HG02759 (cell line): Measurements from ENCODE around the gene EIF4H.
A peak's percentile ranks its signal among the peaks of the same experiment; 100 is the strongest.
"Not testable (repeated sequence)": the region's sequence is repeated elsewhere in the genome, so short reads cannot be mapped to it uniquely, and the experiment has no call there.

ENCODE experiments used
- ATAC-seq: cut with Tn5 transposase; IDR thresholded peaks from one replicate; pipeline ENCODE4 v1.9.1; 2021; ENCODE audit warnings: mild to moderate bottlenecking, moderate library complexity; ENCODE audit not compliant: unreplicated experiment

Gene EIF4H

DNA sequence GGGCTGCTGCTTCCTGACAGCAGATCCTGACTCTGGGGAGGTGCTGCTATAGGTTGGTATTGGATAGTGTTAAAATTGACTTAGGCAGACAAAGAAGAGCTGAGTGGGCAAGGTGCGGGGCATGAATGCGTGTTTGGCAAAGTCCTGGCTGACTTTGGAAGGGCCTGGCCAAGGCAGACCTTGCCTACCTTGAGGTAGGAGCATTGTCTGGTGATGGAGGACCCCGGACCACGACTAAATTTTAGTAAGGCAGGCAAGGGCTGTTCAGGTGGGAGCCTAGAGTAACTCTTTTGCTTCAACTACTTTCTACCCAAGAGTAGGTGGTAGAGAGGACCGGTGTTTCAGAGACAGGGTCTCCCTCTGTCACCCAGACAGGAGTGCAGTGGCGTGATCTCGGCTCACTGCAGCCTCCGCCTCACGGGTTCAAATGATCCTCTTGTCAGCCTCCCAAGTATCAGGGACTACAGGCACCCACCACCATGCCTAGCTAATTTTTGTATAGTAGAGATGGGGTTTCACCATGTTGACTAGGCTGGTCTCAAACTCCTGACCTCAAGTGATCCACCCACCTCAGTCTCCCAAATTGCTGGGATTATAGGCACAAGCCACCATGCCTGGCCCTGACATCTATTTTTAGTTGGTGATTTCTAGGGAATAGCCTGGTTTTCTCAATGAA lies 23.4 kb downstream of the EIF4H start:
- no peak for ATAC-seq

DNA sequence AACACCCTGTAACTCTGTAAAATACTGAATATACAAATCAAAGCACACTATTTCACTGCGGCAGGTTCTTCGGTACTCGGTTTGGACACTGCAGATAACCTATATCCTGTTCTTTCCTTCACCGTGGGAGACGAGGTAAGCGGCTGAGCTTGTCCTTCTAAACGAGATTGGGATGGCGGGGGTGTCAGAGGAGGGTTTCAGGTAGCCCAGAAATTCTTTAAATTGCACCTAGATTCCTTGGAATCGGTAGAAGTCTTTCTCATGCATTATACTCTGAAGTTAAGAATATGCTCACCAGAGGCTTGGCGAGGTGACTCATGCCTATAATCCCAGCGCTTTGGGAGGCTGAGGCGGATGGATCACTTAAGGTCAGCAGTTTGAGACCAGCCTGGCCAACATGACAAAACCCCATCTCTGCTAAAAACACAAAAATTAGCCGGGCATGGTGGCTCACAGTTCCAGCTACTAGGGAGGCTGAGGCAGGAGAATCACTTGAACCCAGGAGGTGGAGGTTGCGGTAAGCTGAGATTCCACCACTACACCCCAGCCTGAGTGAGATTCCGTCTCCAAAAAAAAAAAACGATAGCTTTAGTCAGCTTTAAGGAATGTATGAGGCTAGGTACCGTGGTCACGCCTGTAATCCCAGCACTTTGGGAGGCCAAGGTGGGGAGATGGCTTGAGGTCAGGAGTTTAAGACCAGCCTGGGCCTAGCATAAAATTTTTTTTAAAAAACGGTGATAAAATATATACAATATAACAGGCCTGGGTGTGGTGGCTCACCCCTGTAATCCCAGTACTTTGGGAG lies 25.6 kb downstream of the EIF4H start:
- ATAC-seq: no peak

DNA sequence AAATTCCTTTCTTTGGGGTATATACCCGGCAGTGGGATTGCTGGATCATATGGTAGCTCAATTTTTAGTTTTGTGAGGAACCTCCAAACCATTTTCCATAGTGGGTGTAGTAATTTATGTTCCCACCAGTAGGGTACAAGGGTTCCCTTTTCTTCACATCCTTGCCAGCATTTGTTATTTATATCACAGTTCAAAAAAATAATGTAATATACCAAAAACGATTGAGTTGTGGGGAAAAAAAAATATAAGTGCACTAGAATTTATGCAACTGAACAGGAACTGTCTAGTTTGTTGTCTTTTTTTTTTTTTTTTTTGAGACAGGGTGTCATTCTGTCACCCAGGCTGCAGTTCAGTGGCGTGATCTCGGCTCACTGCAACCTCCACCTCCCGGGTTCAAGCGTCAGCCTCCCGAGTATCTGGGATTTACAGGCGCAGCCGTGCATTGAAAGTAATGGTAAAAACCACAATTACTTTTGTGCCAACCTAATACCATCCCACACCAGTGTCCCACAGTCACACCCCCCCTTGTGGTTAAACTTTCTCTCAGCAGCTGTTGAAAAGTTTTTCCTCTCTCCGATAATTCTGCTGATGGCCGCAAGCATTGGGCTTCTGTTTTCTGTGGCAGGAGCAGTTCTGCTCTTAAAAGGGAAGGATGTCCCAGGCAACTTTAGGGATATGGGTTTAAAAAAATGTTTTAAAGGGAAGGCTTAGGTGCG lies 28.8 kb downstream of the EIF4H start:
- no peak for ATAC-seq

DNA sequence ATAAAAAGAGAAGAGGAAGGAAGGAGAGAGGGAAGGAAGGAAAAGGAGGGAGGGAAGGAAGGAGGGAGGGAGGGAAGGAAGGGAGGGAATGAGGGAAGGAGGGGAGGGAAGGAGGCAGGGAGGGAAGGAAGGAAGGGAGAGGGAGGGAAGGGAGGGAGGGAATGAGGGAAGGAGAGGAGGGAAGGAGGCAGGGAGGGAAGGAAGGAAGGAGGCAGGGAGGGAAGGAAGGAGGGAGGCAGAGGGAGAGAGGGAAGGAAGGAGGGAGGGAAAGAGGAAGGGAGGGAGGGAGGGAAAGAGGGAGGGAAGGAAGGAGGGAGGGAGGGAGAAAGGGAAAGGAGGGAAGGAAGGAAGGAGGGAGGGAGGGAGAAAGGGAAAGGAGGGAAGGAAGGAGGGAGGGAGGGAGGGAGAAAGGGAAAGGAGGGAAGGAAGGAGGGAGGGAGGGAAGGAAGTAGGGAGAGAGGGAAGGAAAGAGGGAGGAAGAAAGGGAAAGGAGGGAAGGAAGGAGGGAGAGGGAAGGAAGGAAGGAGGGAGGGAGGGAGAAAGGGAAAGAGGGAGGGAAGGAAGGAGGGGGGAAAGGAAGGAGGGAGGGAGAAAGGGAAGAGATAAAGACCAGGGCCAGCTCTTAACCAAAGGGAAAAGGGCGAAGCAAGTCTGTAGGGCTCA lies 29.9 kb downstream of the EIF4H start:
- no peak for ATAC-seq

DNA sequence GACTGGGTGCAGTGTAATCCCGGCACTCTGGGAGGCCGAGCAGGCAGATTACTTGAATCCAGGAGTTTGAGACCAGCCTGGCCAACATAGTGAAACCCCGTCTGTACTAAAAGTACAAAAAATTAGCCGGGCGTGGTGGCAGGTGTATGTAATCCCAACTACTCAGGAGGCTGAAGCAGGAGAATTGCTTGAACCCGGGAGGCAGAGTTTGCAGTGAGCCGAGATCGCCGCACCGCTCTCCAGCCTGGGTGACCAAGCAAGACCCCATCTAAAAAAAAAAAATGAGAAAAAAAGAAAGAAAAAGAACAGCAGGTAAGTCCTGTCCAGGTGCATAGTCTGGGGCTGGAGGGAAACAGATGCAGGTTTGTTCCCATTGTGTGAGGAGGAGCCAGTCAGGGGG lies 31.9 kb downstream of the EIF4H start:
- ATAC-seq: not testable (repeated sequence)

DNA sequence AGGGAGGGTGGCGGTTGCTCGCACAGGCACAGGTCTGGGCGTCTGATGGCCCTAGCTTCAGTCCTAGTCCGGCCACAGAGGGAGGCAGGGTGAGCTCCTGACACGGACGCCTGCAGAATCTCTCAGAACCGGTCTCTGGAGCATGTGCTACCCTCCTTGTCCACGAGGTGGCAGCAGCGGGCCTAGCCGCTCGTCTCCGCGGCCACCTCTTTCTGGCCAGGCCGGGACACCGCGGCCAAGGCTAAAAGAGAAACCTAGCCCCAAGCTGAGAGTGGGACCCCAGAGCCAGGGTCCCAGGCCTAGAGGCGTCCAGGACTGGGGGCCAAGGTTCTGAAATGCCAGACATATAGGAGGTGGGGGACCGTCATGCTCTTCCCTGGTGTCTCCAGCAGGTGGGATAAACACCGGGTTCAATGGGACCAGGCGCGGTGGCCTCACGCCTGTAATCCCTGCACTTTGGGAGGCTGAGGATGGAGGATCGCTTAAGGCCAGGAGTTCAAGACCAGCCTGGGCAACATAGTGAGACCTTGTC lies 32.5 kb downstream of the EIF4H start:
- peak; percentile 24 for ATAC-seq

DNA sequence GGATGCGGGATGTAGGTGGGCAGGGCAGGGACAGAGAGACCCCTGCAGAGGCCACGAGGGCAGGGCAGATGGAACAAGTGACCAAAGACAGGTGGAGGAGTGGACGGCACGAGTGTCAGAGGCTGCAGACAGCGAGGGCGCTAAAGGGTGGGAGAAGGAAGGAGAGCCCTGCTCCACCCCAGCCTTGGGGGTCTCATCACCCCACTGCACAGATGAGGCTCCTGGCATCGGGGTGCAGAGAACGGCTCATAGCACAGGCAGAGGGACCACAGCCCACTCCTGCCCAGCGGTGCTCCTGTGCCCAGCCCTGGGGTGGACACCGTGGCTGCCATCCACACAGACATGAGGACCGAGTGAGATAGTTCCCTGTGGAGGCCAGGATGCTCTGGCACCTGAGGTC lies 33.4 kb downstream of the EIF4H start:
- ATAC-seq: no peak

DNA sequence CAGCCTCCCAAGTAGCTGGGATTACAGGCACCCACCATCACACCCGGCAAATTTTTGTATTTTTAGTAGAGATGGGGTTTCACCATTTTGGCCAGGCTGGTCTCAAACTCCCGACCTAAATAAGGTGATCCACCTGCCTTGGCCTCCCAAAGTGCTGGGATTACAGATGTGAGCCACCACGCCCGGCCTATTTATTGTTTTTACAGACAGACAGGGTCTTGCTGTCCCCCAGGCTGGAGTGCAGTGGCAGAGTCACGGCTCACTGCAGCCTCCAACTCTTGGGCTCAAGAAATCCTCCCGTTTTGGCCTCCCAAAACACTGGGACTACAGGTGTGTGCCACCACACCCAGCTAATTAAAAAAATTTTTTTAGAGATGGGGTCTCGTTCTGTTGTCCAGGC lies 34.1 kb downstream of the EIF4H start:
- ATAC-seq: not testable (repeated sequence)

DNA sequence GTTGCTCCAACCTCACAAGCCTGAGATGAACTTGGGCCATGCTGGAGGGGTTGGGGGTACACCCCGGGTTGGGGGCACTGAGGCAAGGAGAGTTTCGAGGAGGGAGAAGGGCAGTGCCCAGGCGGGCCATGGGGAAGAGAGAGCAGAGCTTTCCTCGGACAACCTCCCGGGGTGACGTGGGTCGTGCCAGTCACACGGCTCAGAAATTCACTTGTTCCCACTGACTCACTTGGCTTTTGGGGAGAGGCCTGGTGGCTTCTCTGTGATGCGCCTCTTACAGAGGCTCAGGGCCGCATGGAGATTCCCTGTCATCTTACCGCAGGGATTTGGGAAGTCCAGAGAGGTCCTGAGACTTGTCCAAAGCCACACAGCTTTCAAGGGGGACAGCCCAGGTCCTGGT lies 38.5 kb downstream of the EIF4H start:
- no peak for ATAC-seq

DNA sequence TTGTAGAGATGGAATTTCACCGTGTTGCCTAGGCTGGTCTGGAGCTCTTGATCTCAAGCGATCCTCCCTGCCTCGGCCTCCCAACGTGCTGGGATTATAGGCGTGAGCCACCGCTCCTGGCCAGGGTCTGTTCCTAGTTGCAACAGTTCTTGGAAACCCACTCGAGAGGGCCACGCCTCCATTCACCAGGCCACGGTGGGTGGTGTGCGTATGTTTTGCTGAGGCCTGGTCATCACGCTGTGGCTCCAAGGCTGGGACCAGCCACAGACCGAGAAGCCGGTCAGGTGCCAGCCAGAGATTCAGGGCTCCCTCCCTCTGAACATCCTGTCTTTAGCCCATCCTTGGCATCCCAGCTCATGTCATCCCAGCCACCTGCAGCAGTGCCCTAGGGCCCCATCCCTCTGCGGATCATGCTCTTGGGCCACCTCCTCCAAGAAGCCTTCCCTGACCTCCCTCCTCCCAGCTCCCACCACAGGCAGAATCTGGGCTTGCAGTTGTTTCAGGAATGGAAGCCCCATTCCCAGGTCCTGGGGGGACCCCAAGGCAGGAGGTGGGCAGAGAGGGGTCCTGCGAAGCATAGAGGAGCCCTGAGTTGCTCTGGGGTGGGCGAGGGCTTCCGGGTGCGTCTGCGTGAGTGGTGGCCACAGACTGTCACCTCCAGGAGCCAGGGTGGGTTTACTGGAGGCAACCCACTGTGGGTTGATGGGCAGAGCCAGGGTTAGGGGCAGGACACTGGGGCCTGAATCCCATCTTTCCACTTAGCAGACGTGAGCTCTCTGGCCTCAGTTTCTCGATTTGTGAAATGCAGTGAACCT lies 40.9 kb downstream of the EIF4H start:
- ATAC-seq: no peak

DNA sequence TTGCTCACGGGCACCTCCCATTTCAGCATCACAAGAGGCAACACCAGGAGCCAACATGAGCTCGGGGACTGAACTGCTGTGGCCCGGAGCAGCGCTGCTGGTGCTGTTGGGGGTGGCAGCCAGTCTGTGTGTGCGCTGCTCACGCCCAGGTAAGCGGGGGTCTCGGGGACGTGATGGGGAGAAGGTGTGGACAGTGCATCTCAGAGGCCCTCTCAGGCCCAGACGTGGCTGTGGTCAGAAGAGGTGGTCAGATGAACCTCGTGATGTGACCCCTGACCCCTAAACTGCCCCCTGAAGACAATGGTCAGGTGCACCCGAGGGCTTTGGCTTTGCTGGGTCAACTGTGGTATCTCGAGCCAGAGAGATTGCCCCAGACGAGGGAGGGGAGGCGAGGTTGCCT lies 41.8 kb downstream of the EIF4H start:
- ATAC-seq: no peak

DNA sequence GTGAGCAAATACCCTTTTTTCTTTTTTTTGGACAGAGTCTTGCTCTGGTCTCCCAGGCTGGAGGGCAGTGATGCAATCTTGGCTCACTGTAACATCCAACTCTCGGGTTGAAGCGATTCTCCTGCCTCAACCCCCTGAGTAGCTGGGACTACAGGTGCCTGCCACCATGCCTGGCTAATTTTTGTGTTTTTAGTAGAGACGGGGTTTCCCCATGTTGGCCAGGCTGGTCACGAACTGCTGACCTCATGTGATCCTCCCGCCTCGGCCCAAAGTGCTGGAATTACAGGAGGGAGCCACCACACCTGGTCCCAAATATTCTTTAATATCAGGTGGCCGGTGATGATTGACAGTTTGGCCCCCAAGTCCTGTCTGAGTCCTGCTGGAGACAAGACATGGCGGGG lies 42.2 kb downstream of the EIF4H start:
- ATAC-seq: no peak

DNA sequence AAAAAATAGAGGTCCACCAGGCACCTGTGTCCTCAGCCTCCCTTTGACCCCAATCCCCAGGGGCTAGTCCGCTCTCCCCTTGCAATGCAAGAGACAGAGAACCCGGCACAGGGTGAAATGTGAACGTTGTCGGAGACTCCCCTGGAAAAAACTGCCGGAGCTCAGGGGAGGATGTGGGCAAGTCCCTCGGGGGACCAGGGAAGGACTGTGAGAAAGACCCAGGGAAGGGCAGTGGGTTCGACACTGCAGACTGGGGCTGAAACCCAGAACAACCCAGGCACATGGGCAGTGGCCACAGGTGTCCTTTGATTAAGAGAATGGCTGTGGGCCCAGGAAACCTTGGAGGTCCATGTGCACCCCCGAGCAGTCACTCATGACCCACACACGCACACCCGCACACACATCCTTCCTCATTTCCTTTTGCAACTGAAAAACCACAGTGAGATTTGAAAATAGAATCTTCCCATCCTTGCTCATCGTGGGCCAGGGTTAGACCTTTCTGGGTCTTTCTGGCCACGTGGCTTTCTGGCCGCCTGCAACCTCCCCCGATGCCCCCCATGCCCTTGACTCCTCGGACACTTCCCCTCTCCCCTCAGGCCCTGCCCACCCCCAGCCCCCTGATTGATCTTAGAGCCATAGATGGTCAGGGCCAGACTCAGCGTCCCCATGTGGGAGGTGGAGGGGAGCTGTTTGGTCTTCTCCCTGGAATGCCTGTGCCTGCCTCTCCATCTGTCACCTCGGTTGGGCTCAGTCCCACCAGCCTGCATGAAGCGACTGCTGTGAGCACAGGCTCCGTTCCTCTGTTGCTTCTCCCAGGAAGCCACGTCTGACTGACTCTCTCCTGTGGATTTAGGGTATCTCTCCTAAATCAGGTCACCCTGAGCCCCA lies 43.5 kb downstream of the EIF4H start:
- peak; percentile 58 for ATAC-seq

DNA sequence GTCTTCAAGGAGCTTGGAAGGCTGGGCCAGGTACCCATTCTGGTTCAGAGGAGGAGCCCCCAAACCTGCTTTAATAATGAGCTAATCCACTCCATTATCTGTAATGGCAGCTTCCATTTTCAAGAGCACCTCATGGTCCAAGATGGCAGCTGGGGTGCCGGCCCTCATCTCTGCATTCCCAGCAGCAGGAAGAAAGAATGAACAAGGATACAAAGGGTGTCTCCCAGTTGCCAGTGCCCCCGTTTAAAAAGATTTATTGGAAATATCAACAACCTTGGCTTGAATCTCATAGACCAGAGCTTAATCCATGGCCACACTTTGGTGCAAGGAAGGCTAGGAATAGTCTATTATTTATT lies 44.2 kb downstream of the EIF4H start:
- ATAC-seq: no peak

DNA sequence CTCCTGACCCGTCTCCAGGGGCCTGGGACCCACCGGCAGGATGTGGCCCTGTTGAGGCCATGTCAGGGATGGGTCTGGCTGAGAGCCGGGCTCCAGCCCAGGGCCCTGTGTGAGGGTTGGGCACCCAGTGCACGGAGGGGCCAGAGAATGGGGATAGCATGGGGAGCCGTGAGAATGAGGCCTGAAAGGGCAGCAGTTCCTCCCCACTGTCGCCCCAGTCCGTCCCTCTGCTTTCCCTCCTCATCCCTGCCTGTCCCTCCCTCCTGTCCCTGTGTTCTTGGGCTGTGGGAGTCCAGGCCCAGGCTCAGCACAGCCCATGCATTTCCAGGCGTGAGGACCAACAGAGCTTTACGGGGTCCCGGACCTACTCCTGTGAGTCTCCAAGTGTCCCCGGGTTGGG lies 45.3 kb downstream of the EIF4H start:
- no peak for ATAC-seq

DNA sequence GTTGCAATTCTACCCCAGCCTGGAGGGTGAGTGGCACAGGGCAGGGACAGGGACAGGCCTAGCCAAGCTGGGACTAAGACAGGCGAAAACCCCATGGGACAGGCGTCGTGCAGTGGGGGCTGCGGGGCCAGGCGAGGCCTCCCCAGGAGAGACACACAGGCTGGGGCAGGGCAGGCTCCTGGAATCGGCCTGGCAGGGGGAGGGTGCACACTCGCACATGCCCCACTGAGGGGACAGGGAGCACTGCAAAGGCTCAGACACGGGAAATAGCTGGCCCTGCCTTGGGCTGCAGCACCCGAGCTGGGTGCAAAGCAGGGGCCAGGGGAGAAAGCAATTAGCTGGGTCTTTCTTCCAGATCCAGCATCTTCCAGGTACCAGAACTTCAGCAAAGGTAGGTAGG lies 46.1 kb downstream of the EIF4H start:
- no peak for ATAC-seq

DNA sequence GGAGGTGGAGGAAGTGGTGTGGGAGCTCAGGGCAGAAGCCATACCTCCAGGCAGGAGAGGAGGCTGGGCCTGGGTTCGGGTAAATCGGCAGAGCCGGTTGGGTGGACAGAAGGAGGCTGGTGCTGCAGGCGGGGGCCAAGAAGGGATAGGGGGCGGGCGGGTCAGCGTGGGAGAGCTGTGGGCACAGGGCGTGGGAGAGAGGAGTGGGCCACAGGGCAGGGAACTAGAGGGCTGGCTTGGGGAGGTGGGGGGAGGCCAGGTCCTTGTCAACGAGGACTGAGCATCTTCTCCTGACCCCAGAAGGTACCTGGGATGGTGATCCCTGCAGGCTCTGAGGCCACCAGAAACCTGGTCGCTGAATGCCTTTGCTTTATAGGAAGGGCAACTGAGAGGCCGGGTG lies 47.6 kb downstream of the EIF4H start:
- no peak for ATAC-seq

DNA sequence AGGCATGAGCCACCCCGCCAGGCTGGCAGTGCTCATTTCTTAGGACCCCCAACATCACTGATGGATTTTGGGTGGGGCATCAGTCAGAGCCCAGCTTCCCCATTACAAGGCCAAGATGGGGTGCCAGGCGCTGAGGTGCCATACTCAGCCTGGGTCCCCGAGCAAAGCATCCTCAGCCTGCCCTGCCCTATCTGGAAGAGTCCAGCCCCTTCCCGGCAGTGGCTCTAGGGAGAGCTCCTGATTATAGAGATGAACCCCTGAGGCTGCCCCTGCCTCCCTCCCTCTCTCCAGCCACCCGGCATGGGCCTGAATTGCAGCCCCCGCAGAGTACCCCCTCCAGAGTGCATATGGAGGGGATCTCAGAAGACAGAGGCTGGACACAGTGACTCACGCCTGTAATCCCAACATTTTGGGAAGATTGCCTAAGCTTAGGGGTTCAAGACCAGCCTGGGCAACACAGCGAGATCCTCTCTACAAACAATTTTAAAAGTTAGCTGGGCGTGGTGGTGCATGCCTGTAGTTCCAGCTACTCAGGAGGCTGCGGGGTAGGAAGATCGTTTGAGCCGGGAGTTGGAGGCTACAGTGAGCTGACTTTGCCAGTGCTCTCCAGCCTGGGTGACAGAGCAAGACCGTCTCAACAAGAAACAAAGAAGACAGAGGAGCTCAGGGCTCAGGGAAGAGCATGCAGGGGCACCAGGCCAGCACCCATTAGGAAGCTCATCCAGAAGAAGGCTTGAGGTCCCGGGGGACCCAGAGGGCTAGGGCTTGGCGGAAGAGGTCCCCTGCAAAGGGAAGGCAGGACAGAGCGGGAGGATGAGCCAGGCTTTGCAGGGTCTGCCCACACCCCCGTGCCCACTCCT lies 48.9 kb downstream of the EIF4H start:
- ATAC-seq: no peak
